Large intestine (tissue), 3 donors: ENCODE data around the gene GMEB1. TPM values are rescaled to one million over a fixed set of nuclear protein-coding genes. Genes with fewer than 3 reads are reported as not detected.
"Not testable (repeated sequence)": the region's sequence is repeated elsewhere in the genome, so short reads cannot be mapped to it uniquely, and the experiment has no call there.

Experiments
- DNase-seq, 2 donors: peaks; one replicate each; pipeline versions ENCODE4 v3.0.0 to v3.0.0-alpha.2; 2013
- H3K27ac ChIP-seq: one replicate; pipeline ENCODE4 v1.5.1; 2013; ENCODE audit warnings: low read length
- H3K27me3 ChIP-seq: 2 replicates; pipeline ENCODE4 v1.6.1; 2013; ENCODE audit warnings: low read length; ENCODE audit not compliant: control insufficient read depth, insufficient read depth
- H3K36me3 ChIP-seq: 2 replicates; pipeline ENCODE4 v1.6.1; 2013; ENCODE audit warnings: low read length; ENCODE audit not compliant: control insufficient read depth, insufficient read depth
- H3K4me1 ChIP-seq: one replicate; pipeline ENCODE4 v1.6.1; 2013; ENCODE audit warnings: low read length; ENCODE audit not compliant: control insufficient read depth, insufficient read depth
- H3K4me3 ChIP-seq: one replicate; pipeline ENCODE4 v1.5.1; 2013; ENCODE audit warnings: low read length
- H3K9me3 ChIP-seq: one replicate; pipeline ENCODE4 v1.6.1; 2013; ENCODE audit warnings: mild to moderate bottlenecking, low read depth, low read length, moderate library complexity; ENCODE audit not compliant: control insufficient read depth
- WGBS: methylation state at CpG from one replicate; pipeline ENCODE4 v1.1.5; 2013; ENCODE audit warnings: low lambda C conversion rate; ENCODE audit not compliant: insufficient coverage; 5-methylcytosine and 5-hydroxymethylcytosine counted together
- polyA plus RNA-seq: library from polyadenylated mRNA; unstranded; fragments of 120-200 nt; gene quantifications from one replicate; pipeline ENCODE4 v1.2.1, GENCODE V29; 2013

The GMEB1 gene
- polyA plus RNA-seq, 1 donor = 11.6 TPM

- DNase-seq = peak; percentile 95 to 97
- Histone ChIP-seq H3K36me3 (no peaks in the 10 kb centered on the region), H3K4me3 (peak overlapping the region; percentile 40), H3K27ac (peak overlapping the region; percentile 87), H3K9me3 (no peaks in the 10 kb centered on the region), H3K4me1 (peaks cover 11% of the 10 kb centered on the region), H3K27me3 (no peaks in the 10 kb centered on the region)
- whole genome bisulfite sequencing = no CpG with 5 or more reads among the region's 18 CpGs
Measured at GRCh38 chr1:28648008-28648473, 20.5 kb upstream of the GMEB1 start.

- H3K4me3 ChIP-seq = peak within 1 kb of the TSS; percentile 40
- peaks cover 11% of the 10 kb centered on the region for H3K4me1 ChIP-seq
- 0% methylated on average over 1 of the region's 28 CpGs for WGBS
- H3K27ac ChIP-seq = peak within 1 kb of the TSS; percentile 87
- no peaks in the 10 kb centered on the region for H3K27me3 ChIP-seq
- peak; percentile 93 to 96 for DNase-seq
- H3K9me3 ChIP-seq = no peaks in the 10 kb centered on the region
- no peaks in the 10 kb centered on the region for H3K36me3 ChIP-seq
Measured at GRCh38 chr1:28648474-28649198, 19.9 kb upstream of the GMEB1 start, which contains the start of gene RNU11. TSS of gene RNU11 (plus strand) at chr1:28648600.

GRCh38 chr1:28653063-28653462, 15.5 kb upstream of the GMEB1 start:
- not testable (repeated sequence) for H3K4me3 ChIP-seq, H3K36me3 ChIP-seq, H3K4me1 ChIP-seq, H3K27ac ChIP-seq, H3K9me3 ChIP-seq, H3K27me3 ChIP-seq, DNase-seq
- WGBS = no CpG with 5 or more reads among the region's 13 CpGs

GRCh38 chr1:28653870-28654269, 14.7 kb upstream of the GMEB1 start:
- DNase-seq = peak in 1 of 2 donors; percentile 52
- not testable (repeated sequence) for H3K9me3 ChIP-seq, H3K36me3 ChIP-seq, H3K4me1 ChIP-seq, H3K4me3 ChIP-seq, H3K27me3 ChIP-seq, H3K27ac ChIP-seq
- WGBS = no CpG with 5 or more reads among the region's 3 CpGs

GRCh38 chr1:28655448-28656311, 12.9 kb upstream of the GMEB1 start:
- not testable (repeated sequence) for H3K9me3 ChIP-seq, H3K4me1 ChIP-seq, H3K36me3 ChIP-seq, H3K4me3 ChIP-seq, H3K27me3 ChIP-seq
- no CpG with 5 or more reads among the region's 10 CpGs for WGBS
- DNase-seq = peak; percentile 44 to 72
- peak overlapping the region; percentile 78 for H3K27ac ChIP-seq

GRCh38 chr1:28656335-28656734, 12.2 kb upstream of the GMEB1 start:
- H3K9me3 ChIP-seq = no peaks in the 10 kb centered on the region
- no peak overlapping the region for H3K4me3 ChIP-seq
- H3K4me1 ChIP-seq = peaks cover 4% of the 10 kb centered on the region
- H3K27me3 ChIP-seq = no peaks in the 10 kb centered on the region
- DNase-seq = no peak
- H3K36me3 ChIP-seq = no peaks in the 10 kb centered on the region
- 100% methylated on average over 1 of the region's 6 CpGs for WGBS
- peak overlapping the region; percentile 78 for H3K27ac ChIP-seq

GRCh38 chr1:28663871-28664470, 4.6 kb upstream of the GMEB1 start:
- Histone ChIP-seq H3K27ac (no peak overlapping the region), H3K27me3 (no peaks in the 10 kb centered on the region), H3K4me3 (no peak overlapping the region), H3K36me3 (no peaks in the 10 kb centered on the region), H3K4me1 (peaks cover 8% of the 10 kb centered on the region), H3K9me3 (no peaks in the 10 kb centered on the region)
- WGBS = no CpG with 5 or more reads among the region's 7 CpGs
- no peak for DNase-seq

- Histone ChIP-seq H3K36me3 (no peaks in the 10 kb centered on the region), H3K9me3 (no peaks in the 10 kb centered on the region), H3K4me1 (peaks cover 8% of the 10 kb centered on the region), H3K27ac (no peak overlapping the region), H3K4me3 (no peak overlapping the region), H3K27me3 (no peaks in the 10 kb centered on the region)
- DNase-seq = no peak
- 100% methylated on average over 3 of the region's 12 CpGs for WGBS
Measured at GRCh38 chr1:28666806-28667205, 1.8 kb upstream of the GMEB1 start.

- no CpG with 5 or more reads among the region's 63 CpGs for WGBS
- H3K9me3 ChIP-seq = no peaks in the 10 kb centered on the region
- H3K27me3 ChIP-seq = no peaks in the 10 kb centered on the region
Measured at GRCh38 chr1:28668956-28669723, 556 bp downstream of the GMEB1 start.

More at GRCh38 chr1:28668956-28669723, 556 bp downstream of the GMEB1 start:
- DNase-seq = peak; percentile 46 to 81
- Histone ChIP-seq H3K4me1 (peaks cover 8% of the 10 kb centered on the region), H3K4me3 (peak overlapping the region; percentile 92), H3K27ac (peak overlapping the region; percentile 100), H3K36me3 (no peaks in the 10 kb centered on the region)
